PC-9 (cell line): ENCODE data around the gene FITM1. TPM values are rescaled to one million over a fixed set of nuclear protein-coding genes. Genes with fewer than 3 reads are reported as not detected.

ENCODE experiments used
- Bru-seq: library from RNA; stranded (reverse); fragments of 400-500 nt; gene quantifications from one replicate; lab custom pipeline; 2021; lab: Mats Ljungman, UMichigan
- BruChase-seq, 2 experiments: library from RNA; stranded (reverse); fragments of 400-500 nt; gene quantifications; one replicate each; lab custom pipeline; 2021; lab: Mats Ljungman, UMichigan
- BruUV-seq: library from RNA; stranded (reverse); fragments of 400-500 nt; replicated peaks from 2 replicates; lab custom pipeline; 2021; lab: Mats Ljungman, UMichigan
- CTCF ChIA-PET: fragments of 300-600 bp; sonication (Branson Sonifier 250); formaldehyde crosslinking; loops from one replicate; lab custom pipeline; 2022; ENCODE audit warnings: antibody characterized with exemption; lab: Charles Lee
- POLR2A ChIA-PET: fragments of 300-600 bp; sonication (Branson Sonifier 250); formaldehyde crosslinking; loops from one replicate; lab custom pipeline; 2022; ENCODE audit warnings: antibody characterized with exemption; ENCODE audit not compliant: unreplicated experiment; lab: Charles Lee
- DNase-seq, 2 experiments: peaks; one replicate each; pipeline versions ENCODE4 v3.0.0 to v3.0.0-alpha.2; 2015 to 2022; ENCODE audit warnings: mixed read lengths in 1 of 2
- H2AFZ ChIP-seq: fragments of 200-600 bp; sonication (generic); 2 replicates; pipeline ENCODE4 v1.8.1; 2017; ENCODE audit warnings: antibody characterized with exemption
- H3F3A ChIP-seq: fragments of 200-600 bp; sonication (generic); 2 replicates; pipeline ENCODE4 v1.8.1; 2017; ENCODE audit warnings: antibody characterized with exemption, mild to moderate bottlenecking, low read depth; ENCODE audit not compliant: insufficient read depth
- H3K27ac ChIP-seq: fragments of 200-600 bp; sonication (generic); 2 replicates; pipeline ENCODE4 v1.6.1; 2016; ENCODE audit warnings: mixed run types
- H3K27me3 ChIP-seq: fragments of 200-600 bp; sonication (generic); 2 replicates; pipeline ENCODE4 v1.6.1; 2016; ENCODE audit warnings: low read depth, mixed run types; ENCODE audit not compliant: insufficient read depth
- H3K36me3 ChIP-seq: fragments of 200-600 bp; sonication (generic); 2 replicates; pipeline ENCODE4 v1.6.1; 2016; ENCODE audit warnings: low read depth, mixed run types
- H3K4me1 ChIP-seq: fragments of 200-600 bp; sonication (generic); replicated peaks from 2 replicates; pipeline ENCODE4 v1.6.1; 2016; ENCODE audit warnings: mixed run types; ENCODE audit not compliant: insufficient read depth
- H3K4me2 ChIP-seq: fragments of 200-600 bp; sonication (generic); 2 replicates; pipeline ENCODE4 v1.6.1; 2017; ENCODE audit warnings: mixed run types
- H3K4me3 ChIP-seq: fragments of 200-600 bp; sonication (generic); 2 replicates; pipeline ENCODE4 v1.6.1; 2016; ENCODE audit warnings: mixed run types
- H3K79me2 ChIP-seq: fragments of 200-600 bp; sonication (generic); 2 replicates; pipeline ENCODE4 v1.6.1; 2017; ENCODE audit warnings: low read depth, mixed run types
- H3K9me2 ChIP-seq: fragments of 200-600 bp; sonication (generic); 2 replicates; pipeline ENCODE4 v1.8.1; 2017; ENCODE audit warnings: mild to moderate bottlenecking; ENCODE audit not compliant: insufficient read depth
- H3K9me3 ChIP-seq: fragments of 200-600 bp; sonication (generic); 2 replicates; pipeline ENCODE4 v1.8.1; 2016; ENCODE audit warnings: low read depth; ENCODE audit not compliant: insufficient read depth
- H4K20me1 ChIP-seq: fragments of 200-600 bp; sonication (generic); 2 replicates; pipeline ENCODE4 v1.8.1; 2017; ENCODE audit not compliant: insufficient read depth
- EZH2 ChIP-seq: fragments of 200-600 bp; sonication (generic); IDR thresholded peaks from 2 replicates; pipeline ENCODE4 v1.8.0; 2017; ENCODE audit warnings: antibody characterized with exemption, low read depth
- intact Hi-C: fragments of 100-400 bp; cut with micrococcal nuclease; formaldehyde crosslinking; loops from one replicate; pipeline ENCODE4 v1.10.0; 2022; ENCODE audit not compliant: unreplicated experiment
- long read RNA-seq: library from polyadenylated mRNA; stranded (forward); transcript quantifications from one replicate; pipeline ENCODE4 v2.0.0, GENCODE V29; 2022
- total RNA-seq: library from RNA; stranded (reverse); gene quantifications from 2 replicates; pipeline ENCODE4 v1.2.3, GENCODE V29; 2021
- TF ChIP-seq, protein P1 (sequence below): fragments of 200-600 bp; sonication (generic); conservative IDR thresholded peaks from 2 replicates; pipeline ENCODE4 v1.6.1; 2017; ENCODE audit warnings: mixed run types, antibody characterized with exemption, mild to moderate bottlenecking, moderate library complexity

Gene FITM1, protein sequence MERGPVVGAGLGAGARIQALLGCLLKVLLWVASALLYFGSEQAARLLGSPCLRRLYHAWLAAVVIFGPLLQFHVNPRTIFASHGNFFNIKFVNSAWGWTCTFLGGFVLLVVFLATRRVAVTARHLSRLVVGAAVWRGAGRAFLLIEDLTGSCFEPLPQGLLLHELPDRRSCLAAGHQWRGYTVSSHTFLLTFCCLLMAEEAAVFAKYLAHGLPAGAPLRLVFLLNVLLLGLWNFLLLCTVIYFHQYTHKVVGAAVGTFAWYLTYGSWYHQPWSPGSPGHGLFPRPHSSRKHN
- 0.48 and 0.72 TPM in 2 replicates for total RNA-seq
- percentile 19 among the genes with signal in this experiment for Bru-seq, nascent RNA
- percentile 18 among the genes with signal in this experiment for BruChase-seq, experiment 1, labeled RNA remaining after a 2-hour chase
- percentile 42 among the genes with signal in this experiment for BruChase-seq, experiment 2, labeled RNA remaining after a 6-hour chase
- long read RNA-seq: 0 reads

DNA sequence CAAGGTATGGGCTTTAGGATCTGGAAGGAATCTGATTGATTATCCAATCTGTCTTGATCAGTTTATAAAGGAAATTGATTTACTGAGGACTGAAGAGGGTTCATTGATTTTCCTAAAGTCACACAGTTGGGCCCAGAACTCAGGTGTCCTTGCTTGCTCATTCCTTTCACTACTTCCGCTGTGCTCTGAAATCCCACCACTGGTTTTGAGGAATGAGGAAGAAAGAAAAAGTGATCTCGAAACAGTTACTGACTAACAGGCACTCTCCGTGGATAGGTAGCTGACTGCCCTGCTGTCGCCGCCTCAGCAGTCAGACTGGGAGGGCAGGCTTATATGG lies at the start of gene FITM1:
Gene FITM1 (plus strand): TSS at position 280 of the 337 bp plus-strand sequence. CDS start 905 bp downstream, outside the sequence.
- H3K9me2 ChIP-seq: no peaks in the 10 kb centered on the region
- H3K27ac ChIP-seq: no peak within 1 kb of the TSS
- BruUV-seq: no TSS peak
- H3K36me3 ChIP-seq: no peaks in the 10 kb centered on the region
- no peaks in the 10 kb centered on the region for H3K27me3 ChIP-seq
- TF ChIP-seq, protein P1, sequence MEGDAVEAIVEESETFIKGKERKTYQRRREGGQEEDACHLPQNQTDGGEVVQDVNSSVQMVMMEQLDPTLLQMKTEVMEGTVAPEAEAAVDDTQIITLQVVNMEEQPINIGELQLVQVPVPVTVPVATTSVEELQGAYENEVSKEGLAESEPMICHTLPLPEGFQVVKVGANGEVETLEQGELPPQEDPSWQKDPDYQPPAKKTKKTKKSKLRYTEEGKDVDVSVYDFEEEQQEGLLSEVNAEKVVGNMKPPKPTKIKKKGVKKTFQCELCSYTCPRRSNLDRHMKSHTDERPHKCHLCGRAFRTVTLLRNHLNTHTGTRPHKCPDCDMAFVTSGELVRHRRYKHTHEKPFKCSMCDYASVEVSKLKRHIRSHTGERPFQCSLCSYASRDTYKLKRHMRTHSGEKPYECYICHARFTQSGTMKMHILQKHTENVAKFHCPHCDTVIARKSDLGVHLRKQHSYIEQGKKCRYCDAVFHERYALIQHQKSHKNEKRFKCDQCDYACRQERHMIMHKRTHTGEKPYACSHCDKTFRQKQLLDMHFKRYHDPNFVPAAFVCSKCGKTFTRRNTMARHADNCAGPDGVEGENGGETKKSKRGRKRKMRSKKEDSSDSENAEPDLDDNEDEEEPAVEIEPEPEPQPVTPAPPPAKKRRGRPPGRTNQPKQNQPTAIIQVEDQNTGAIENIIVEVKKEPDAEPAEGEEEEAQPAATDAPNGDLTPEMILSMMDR: no peak
- no peak for TF ChIP-seq EZH2
- DNase-seq: no peak
- H3K4me2 ChIP-seq: no peak within 1 kb of the TSS
- peaks cover 4% of the 10 kb centered on the region; the same call in 1 of the 2 replicates for H3K4me1 ChIP-seq
- no peak within 1 kb of the TSS for H2AFZ ChIP-seq
- no peaks in the 10 kb centered on the region for H3K9me3 ChIP-seq
- CTCF ChIA-PET: no interaction called here
- POLR2A ChIA-PET: no interaction called here
- H3K79me2 ChIP-seq: no peaks in the 10 kb centered on the region
- no peaks in the 10 kb centered on the region for H4K20me1 ChIP-seq
- no peak within 1 kb of the TSS for H3K4me3 ChIP-seq
- H3F3A ChIP-seq: peaks cover 4% of the 10 kb centered on the region; the same call in 1 of the 2 replicates
- intact Hi-C loops: no loop called here

DNA sequence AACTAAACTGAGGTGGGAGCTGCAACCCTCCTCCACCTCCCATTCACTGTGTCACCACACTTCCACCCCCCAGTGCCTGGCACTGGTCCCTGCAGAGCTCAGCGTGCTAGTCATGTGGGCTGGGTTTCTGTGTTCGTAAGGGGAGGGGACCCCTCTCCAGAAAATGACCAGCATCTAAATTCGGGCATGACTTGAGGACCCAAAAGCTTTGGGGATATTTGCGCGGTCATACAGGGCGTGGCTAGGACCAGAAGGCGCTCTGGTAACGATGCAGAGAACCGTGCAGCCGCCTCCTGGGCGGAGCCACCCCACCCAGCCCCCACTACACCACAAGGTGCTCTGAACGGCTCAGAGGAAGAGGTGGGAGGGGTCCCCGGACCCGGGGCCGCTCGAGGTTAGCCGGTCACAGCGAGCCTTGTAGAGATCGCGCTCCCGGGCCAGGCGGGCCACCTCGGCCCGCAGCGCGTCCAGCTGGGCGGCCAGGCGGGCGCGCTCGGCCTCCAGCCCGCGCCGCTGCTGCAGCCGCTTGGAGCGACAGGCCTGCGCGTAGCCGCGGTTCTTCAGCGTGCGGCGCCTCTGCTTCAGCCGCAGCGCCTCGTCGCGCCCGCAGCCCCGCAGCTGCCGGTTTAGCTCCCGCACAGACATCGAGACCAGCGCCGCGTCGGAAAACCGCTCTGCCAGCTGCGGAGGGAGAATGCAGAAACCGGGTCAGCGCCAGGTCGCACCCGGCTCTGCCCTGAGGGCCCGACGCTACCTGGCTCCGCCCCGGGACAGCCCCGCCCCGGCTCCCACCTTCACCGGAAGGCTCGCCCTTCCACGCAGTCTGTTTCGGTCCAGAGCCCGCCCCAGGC lies 49.3 kb upstream of the FITM1 start:
- POLR2A ChIA-PET: interaction anchor here (0.6 kb wide), 1 partner anchor 161 kb away, joined by 3 read pairs; the partner anchor contains the start of gene TINF2

More for the DNA sequence above, 49.3 kb upstream of the FITM1 start:
- Histone ChIP-seq H3K79me2 (no peaks in the 10 kb centered on the region), H3K4me3 (peak overlapping the region; percentile 68), H3K27me3 (no peaks in the 10 kb centered on the region), H3K9me3 (no peaks in the 10 kb centered on the region), H2AFZ (peak overlapping the region; percentile 68; the same call in 1 of the 2 replicates), H4K20me1 (no peaks in the 10 kb centered on the region), H3K4me1 (peaks cover 10% of the 10 kb centered on the region; the same call in 1 of the 2 replicates), H3K4me2 (peak overlapping the region; percentile 77), H3K27ac (no peak overlapping the region), H3K9me2 (no peaks in the 10 kb centered on the region), H3F3A (no peaks in the 10 kb centered on the region), H3K36me3 (no peaks in the 10 kb centered on the region)
- CTCF ChIA-PET: interaction anchor here (0.6 to 1.0 kb wide), 3 partner anchors 13 to 28 kb away, joined by 3 to 5 read pairs (median 3); no protein-coding TSS in a partner anchor
- TF ChIP-seq, protein P1: no peak
- no peak for TF ChIP-seq EZH2
- intact Hi-C loops: no loop called here
- BruUV-seq: no TSS peak
- DNase-seq: peak in 1 of 2 experiments; percentile 63
